WTC11 (cell line): Measurements from ENCODE around the gene PRKN. TPM values are rescaled to one million over a fixed set of nuclear protein-coding genes. Genes with fewer than 3 reads are reported as not detected.

ENCODE experiments used
- ATAC-seq: fragments of 200-7000 bp; cut with Tn5 transposase; 2 replicates; pipeline ENCODE4 v1.10.0; 2021; ENCODE audit warnings: mild to moderate bottlenecking, moderate library complexity
- CTCF ChIA-PET: fragments of 300-600 bp; sonication (Branson Sonifier 250); formaldehyde crosslinking; loops from one replicate; lab custom pipeline; 2021; ENCODE audit warnings: antibody characterized with exemption; lab: Charles Lee
- POLR2A ChIA-PET: fragments of 350-600 bp; sonication (Branson Sonifier 250); formaldehyde crosslinking; loops from one replicate; lab custom pipeline; 2021; ENCODE audit warnings: antibody characterized with exemption; lab: Charles Lee
- DNase-seq: peaks from one replicate; pipeline ENCODE4 v3.0.0; 2021; ENCODE audit warnings: low spot score
- H3K27ac Mint-ChIP-seq: 2 replicates; pipeline ENCODE4 v1.8.0; 2021; ENCODE audit warnings: mixed read lengths
- H3K27me3 Mint-ChIP-seq: 2 replicates; pipeline ENCODE4 v1.8.0; 2021; ENCODE audit warnings: low read depth, mild to moderate bottlenecking, moderate library complexity, mixed read lengths
- H3K36me3 Mint-ChIP-seq: 2 replicates; pipeline ENCODE4 v1.8.0; 2021; ENCODE audit warnings: mixed read lengths
- H3K4me1 Mint-ChIP-seq: 2 replicates; pipeline ENCODE4 v1.8.0; 2022; ENCODE audit warnings: mixed read lengths
- H3K4me3 Mint-ChIP-seq: 2 replicates; pipeline ENCODE4 v1.8.0; 2021; ENCODE audit warnings: mild to moderate bottlenecking, moderate library complexity, mixed read lengths
- H3K9me3 Mint-ChIP-seq: 2 replicates; pipeline ENCODE4 v1.8.0; 2021; ENCODE audit warnings: mixed read lengths
- ATF1 ChIP-seq: sonication (generic); formaldehyde crosslinking; IDR thresholded peaks from 2 replicates; pipeline ENCODE4 v1.8.1; 2023; ENCODE audit warnings: mild to moderate bottlenecking, moderate library complexity, missing genetic modification reagents
- CREB1 ChIP-seq: sonication (generic); formaldehyde crosslinking; IDR thresholded peaks from 2 replicates; pipeline ENCODE4 v1.8.0; 2023; ENCODE audit warnings: mild to moderate bottlenecking, missing genetic modification reagents
- ESRRA ChIP-seq: sonication (generic); formaldehyde crosslinking; IDR thresholded peaks from 2 replicates; pipeline ENCODE4 v1.8.1; 2022; ENCODE audit warnings: mild to moderate bottlenecking, missing genetic modification reagents, borderline replicate concordance
- FOXP1 ChIP-seq: sonication (generic); formaldehyde crosslinking; IDR thresholded peaks from 2 replicates; pipeline ENCODE4 v1.8.0; 2022; ENCODE audit warnings: missing genetic modification reagents, mild to moderate bottlenecking, moderate library complexity, borderline replicate concordance
- IRF2 ChIP-seq: sonication (generic); formaldehyde crosslinking; IDR thresholded peaks from 2 replicates; pipeline ENCODE4 v1.8.0; 2022; ENCODE audit warnings: low read depth, missing genetic modification reagents, borderline replicate concordance
- KAT7 ChIP-seq: sonication (generic); formaldehyde crosslinking; IDR thresholded peaks from 2 replicates; pipeline ENCODE4 v1.8.1; 2023; ENCODE audit warnings: missing genetic modification reagents, mild to moderate bottlenecking, borderline replicate concordance
- NR3C1 ChIP-seq: sonication (generic); formaldehyde crosslinking; conservative IDR thresholded peaks from 2 replicates; pipeline ENCODE4 v1.8.1; 2023; ENCODE audit warnings: low read depth, mild to moderate bottlenecking, missing genetic modification reagents
- RELA ChIP-seq: sonication (generic); formaldehyde crosslinking; IDR thresholded peaks from 2 replicates; pipeline ENCODE4 v1.8.1; 2022; ENCODE audit warnings: missing genetic modification reagents, mild to moderate bottlenecking, borderline replicate concordance
- TEAD1 ChIP-seq: sonication (generic); formaldehyde crosslinking; IDR thresholded peaks from 2 replicates; pipeline ENCODE4 v1.8.0; 2022; ENCODE audit warnings: mild to moderate bottlenecking, missing genetic modification reagents
- TEAD4 ChIP-seq: sonication (generic); formaldehyde crosslinking; IDR thresholded peaks from 2 replicates; pipeline ENCODE4 v1.8.0; 2022; ENCODE audit warnings: mild to moderate bottlenecking, missing genetic modification reagents
- ZNF232 ChIP-seq: sonication (generic); formaldehyde crosslinking; IDR thresholded peaks from 2 replicates; pipeline ENCODE4 v1.8.0; 2022; ENCODE audit warnings: mild to moderate bottlenecking, missing genetic modification reagents
- ZNF416 ChIP-seq: fragments of 250-450 bp; sonication (Bioruptor Pico); IDR thresholded peaks from 2 replicates; pipeline ENCODE4 v1.9.0; 2021; ENCODE audit warnings: mild to moderate bottlenecking, inconsistent platforms
- ZNF671 ChIP-seq: fragments of 250-450 bp; sonication (Bioruptor Pico); IDR thresholded peaks from 2 replicates; pipeline ENCODE4 v1.8.0; 2021; ENCODE audit warnings: mild to moderate bottlenecking
- total RNA-seq: library from RNA; stranded (reverse); gene quantifications from 3 replicates; pipeline ENCODE4 v1.2.3, GENCODE V29; 2021
- TF ChIP-seq, protein P1 (sequence below): sonication (generic); formaldehyde crosslinking; IDR thresholded peaks from 2 replicates; pipeline ENCODE4 v1.8.1; 2023; ENCODE audit warnings: mild to moderate bottlenecking, missing genetic modification reagents, moderate library complexity
- TF ChIP-seq, protein P2 (sequence below): sonication (generic); formaldehyde crosslinking; IDR thresholded peaks from 2 replicates; pipeline ENCODE4 v1.8.1; 2022; ENCODE audit warnings: low read depth, mild to moderate bottlenecking, moderate library complexity, missing genetic modification reagents, borderline replicate concordance
- TF ChIP-seq, protein P3 (sequence below): sonication (generic); formaldehyde crosslinking; IDR thresholded peaks from 2 replicates; pipeline ENCODE4 v1.8.0; 2022; ENCODE audit warnings: mild to moderate bottlenecking, missing genetic modification reagents
- TF ChIP-seq, protein P4 (sequence below): fragments of 250-450 bp; sonication (Bioruptor Pico); IDR thresholded peaks from 2 replicates; pipeline ENCODE4 v1.9.0; 2021; ENCODE audit warnings: moderate library complexity, mild to moderate bottlenecking, inconsistent platforms, borderline replicate concordance
- TF ChIP-seq, protein P5 (sequence below): fragments of 250-450 bp; sonication (Bioruptor Pico); IDR thresholded peaks from 2 replicates; pipeline ENCODE4 v1.9.0; 2021; ENCODE audit warnings: mild to moderate bottlenecking
- TF ChIP-seq, protein P6 (sequence below): fragments of 250-450 bp; sonication (Bioruptor Pico); IDR thresholded peaks from 2 replicates; pipeline ENCODE4 v1.9.0; 2021; ENCODE audit warnings: mild to moderate bottlenecking
- TF ChIP-seq, protein P7 (sequence below): fragments of 200-600 bp; IDR thresholded peaks from 2 replicates; pipeline ENCODE4 v1.8.0; 2022; ENCODE audit warnings: antibody characterized with exemption
- TF ChIP-seq, protein P8 (sequence below): sonication (generic); formaldehyde crosslinking; IDR thresholded peaks from 2 replicates; pipeline ENCODE4 v1.8.1; 2022; ENCODE audit warnings: mild to moderate bottlenecking, missing genetic modification reagents, moderate library complexity, borderline replicate concordance
- TF ChIP-seq, protein P9 (sequence below): sonication (generic); formaldehyde crosslinking; IDR thresholded peaks from 2 replicates; pipeline ENCODE4 v1.8.0; 2022; ENCODE audit warnings: mild to moderate bottlenecking, missing genetic modification reagents

Gene PRKN
- total RNA-seq, 1 experiment from 2014 or later = 0.59 TPM

DNA sequence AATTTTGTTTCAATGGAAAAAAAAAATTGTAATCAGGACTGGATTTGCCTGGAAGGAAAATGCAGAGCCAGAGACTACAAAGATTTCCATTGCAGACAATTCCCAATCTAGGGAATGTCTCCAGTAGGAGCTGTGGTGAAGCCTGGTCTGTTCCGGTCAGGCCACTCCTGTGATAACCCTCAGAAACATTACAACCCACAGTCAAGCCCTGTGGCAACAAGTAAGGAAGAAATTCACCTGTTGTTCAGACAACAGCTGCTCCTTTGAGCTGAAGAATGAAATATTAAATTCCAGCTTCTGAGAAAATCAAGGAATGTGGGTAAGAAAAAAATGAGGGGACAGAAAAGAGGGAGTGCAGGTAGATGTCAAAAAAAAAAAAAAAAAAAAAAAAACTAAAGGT lies 8.0 kb downstream of the PRKN start:
- Mint-ChIP-seq H3K9me3 (peaks cover 22% of the 10 kb centered on the region), H3K4me3 (no peak overlapping the region), H3K4me1 (peaks cover 20% of the 10 kb centered on the region), H3K36me3 (peaks cover 16% of the 10 kb centered on the region), H3K27me3 (no peaks in the 10 kb centered on the region), H3K27ac (no peak overlapping the region)
- ATAC-seq = no peak
- CTCF ChIA-PET = no interaction called here
- DNase-seq = no peak
- TF ChIP-seq NR3C1 (CRISPR knock-in tag) = no peak
- no peak for TF ChIP-seq TEAD1 (CRISPR knock-in tag)
- no peak for TF ChIP-seq KAT7
- TF ChIP-seq, protein P1, sequence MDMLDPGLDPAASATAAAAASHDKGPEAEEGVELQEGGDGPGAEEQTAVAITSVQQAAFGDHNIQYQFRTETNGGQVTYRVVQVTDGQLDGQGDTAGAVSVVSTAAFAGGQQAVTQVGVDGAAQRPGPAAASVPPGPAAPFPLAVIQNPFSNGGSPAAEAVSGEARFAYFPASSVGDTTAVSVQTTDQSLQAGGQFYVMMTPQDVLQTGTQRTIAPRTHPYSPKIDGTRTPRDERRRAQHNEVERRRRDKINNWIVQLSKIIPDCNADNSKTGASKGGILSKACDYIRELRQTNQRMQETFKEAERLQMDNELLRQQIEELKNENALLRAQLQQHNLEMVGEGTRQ (CRISPR knock-in tag) = no peak
- no peak for TF ChIP-seq ESRRA (CRISPR knock-in tag)
- TF ChIP-seq, protein P2, sequence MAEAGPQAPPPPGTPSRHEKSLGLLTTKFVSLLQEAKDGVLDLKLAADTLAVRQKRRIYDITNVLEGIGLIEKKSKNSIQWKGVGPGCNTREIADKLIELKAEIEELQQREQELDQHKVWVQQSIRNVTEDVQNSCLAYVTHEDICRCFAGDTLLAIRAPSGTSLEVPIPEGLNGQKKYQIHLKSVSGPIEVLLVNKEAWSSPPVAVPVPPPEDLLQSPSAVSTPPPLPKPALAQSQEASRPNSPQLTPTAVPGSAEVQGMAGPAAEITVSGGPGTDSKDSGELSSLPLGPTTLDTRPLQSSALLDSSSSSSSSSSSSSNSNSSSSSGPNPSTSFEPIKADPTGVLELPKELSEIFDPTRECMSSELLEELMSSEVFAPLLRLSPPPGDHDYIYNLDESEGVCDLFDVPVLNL (CRISPR knock-in tag) = no peak
- TF ChIP-seq FOXP1 = no peak
- POLR2A ChIA-PET = no interaction called here

DNA sequence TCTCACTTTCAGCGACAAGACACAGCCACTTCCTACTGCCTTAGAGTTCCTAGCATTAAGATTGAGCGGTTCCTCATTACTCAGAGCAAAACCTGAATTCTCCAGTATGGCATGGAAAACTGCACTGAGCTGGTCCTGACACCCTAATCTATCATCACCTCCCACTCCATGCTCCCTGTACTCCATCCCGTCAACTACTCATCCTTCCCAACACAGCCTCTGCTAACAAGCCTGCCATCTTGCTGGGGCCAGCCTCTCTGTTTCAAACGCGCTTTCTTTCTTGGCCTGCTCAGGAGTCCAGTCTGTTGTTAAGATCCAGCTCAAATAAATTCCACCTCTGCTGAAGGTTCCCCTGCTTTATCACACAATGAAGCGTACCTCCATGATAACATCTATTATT lies 12.0 kb downstream of the PRKN start:
- H3K27me3 Mint-ChIP-seq = no peaks in the 10 kb centered on the region
- peaks cover 22% of the 10 kb centered on the region for H3K9me3 Mint-ChIP-seq
- CTCF ChIA-PET = no interaction called here
- H3K36me3 Mint-ChIP-seq = peaks cover 16% of the 10 kb centered on the region
- ATAC-seq (no peak), DNase-seq (no peak)
- peaks cover 23% of the 10 kb centered on the region for H3K4me1 Mint-ChIP-seq
- H3K4me3 Mint-ChIP-seq = no peak overlapping the region
- POLR2A ChIA-PET = no interaction called here
- 0 out of 2 replicates have a peak overlapping the region, but pooled peaks have one; percentile 13 for H3K27ac Mint-ChIP-seq
- TF ChIP-seq ZNF232 (CRISPR knock-in tag) (no peak), RELA (CRISPR knock-in tag) (no peak), TEAD4 (CRISPR knock-in tag) (no peak), ZNF671 (CRISPR knock-in tag) (no peak), KAT7 (no peak), IRF2 (no peak), CREB1 (CRISPR knock-in tag) (no peak), ZNF416 (CRISPR knock-in tag) (no peak), ATF1 (CRISPR knock-in tag) (no peak)
- TF ChIP-seq, protein P3, sequence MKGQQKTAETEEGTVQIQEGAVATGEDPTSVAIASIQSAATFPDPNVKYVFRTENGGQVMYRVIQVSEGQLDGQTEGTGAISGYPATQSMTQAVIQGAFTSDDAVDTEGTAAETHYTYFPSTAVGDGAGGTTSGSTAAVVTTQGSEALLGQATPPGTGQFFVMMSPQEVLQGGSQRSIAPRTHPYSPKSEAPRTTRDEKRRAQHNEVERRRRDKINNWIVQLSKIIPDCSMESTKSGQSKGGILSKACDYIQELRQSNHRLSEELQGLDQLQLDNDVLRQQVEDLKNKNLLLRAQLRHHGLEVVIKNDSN (CRISPR knock-in tag) = no peak
- TF ChIP-seq, protein P4, sequence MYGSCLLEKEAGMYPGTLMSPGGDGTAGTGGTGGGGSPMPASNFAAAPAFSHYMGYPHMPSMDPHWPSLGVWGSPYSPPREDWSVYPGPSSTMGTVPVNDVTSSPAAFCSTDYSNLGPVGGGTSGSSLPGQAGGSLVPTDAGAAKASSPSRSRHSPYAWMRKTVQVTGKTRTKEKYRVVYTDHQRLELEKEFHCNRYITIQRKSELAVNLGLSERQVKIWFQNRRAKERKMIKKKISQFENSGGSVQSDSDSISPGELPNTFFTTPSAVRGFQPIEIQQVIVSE = no peak
- TF ChIP-seq, protein P5, sequence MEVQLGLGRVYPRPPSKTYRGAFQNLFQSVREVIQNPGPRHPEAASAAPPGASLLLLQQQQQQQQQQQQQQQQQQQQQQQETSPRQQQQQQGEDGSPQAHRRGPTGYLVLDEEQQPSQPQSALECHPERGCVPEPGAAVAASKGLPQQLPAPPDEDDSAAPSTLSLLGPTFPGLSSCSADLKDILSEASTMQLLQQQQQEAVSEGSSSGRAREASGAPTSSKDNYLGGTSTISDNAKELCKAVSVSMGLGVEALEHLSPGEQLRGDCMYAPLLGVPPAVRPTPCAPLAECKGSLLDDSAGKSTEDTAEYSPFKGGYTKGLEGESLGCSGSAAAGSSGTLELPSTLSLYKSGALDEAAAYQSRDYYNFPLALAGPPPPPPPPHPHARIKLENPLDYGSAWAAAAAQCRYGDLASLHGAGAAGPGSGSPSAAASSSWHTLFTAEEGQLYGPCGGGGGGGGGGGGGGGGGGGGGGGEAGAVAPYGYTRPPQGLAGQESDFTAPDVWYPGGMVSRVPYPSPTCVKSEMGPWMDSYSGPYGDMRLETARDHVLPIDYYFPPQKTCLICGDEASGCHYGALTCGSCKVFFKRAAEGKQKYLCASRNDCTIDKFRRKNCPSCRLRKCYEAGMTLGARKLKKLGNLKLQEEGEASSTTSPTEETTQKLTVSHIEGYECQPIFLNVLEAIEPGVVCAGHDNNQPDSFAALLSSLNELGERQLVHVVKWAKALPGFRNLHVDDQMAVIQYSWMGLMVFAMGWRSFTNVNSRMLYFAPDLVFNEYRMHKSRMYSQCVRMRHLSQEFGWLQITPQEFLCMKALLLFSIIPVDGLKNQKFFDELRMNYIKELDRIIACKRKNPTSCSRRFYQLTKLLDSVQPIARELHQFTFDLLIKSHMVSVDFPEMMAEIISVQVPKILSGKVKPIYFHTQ (CRISPR knock-in tag) = no peak
- TF ChIP-seq, protein P6, sequence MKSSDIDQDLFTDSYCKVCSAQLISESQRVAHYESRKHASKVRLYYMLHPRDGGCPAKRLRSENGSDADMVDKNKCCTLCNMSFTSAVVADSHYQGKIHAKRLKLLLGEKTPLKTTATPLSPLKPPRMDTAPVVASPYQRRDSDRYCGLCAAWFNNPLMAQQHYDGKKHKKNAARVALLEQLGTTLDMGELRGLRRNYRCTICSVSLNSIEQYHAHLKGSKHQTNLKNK (CRISPR knock-in tag) = no peak
- TF ChIP-seq, protein P7, sequence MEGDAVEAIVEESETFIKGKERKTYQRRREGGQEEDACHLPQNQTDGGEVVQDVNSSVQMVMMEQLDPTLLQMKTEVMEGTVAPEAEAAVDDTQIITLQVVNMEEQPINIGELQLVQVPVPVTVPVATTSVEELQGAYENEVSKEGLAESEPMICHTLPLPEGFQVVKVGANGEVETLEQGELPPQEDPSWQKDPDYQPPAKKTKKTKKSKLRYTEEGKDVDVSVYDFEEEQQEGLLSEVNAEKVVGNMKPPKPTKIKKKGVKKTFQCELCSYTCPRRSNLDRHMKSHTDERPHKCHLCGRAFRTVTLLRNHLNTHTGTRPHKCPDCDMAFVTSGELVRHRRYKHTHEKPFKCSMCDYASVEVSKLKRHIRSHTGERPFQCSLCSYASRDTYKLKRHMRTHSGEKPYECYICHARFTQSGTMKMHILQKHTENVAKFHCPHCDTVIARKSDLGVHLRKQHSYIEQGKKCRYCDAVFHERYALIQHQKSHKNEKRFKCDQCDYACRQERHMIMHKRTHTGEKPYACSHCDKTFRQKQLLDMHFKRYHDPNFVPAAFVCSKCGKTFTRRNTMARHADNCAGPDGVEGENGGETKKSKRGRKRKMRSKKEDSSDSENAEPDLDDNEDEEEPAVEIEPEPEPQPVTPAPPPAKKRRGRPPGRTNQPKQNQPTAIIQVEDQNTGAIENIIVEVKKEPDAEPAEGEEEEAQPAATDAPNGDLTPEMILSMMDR = no peak
- TF ChIP-seq, protein P8, sequence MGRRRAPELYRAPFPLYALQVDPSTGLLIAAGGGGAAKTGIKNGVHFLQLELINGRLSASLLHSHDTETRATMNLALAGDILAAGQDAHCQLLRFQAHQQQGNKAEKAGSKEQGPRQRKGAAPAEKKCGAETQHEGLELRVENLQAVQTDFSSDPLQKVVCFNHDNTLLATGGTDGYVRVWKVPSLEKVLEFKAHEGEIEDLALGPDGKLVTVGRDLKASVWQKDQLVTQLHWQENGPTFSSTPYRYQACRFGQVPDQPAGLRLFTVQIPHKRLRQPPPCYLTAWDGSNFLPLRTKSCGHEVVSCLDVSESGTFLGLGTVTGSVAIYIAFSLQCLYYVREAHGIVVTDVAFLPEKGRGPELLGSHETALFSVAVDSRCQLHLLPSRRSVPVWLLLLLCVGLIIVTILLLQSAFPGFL = no peak
- TF ChIP-seq, protein P9, sequence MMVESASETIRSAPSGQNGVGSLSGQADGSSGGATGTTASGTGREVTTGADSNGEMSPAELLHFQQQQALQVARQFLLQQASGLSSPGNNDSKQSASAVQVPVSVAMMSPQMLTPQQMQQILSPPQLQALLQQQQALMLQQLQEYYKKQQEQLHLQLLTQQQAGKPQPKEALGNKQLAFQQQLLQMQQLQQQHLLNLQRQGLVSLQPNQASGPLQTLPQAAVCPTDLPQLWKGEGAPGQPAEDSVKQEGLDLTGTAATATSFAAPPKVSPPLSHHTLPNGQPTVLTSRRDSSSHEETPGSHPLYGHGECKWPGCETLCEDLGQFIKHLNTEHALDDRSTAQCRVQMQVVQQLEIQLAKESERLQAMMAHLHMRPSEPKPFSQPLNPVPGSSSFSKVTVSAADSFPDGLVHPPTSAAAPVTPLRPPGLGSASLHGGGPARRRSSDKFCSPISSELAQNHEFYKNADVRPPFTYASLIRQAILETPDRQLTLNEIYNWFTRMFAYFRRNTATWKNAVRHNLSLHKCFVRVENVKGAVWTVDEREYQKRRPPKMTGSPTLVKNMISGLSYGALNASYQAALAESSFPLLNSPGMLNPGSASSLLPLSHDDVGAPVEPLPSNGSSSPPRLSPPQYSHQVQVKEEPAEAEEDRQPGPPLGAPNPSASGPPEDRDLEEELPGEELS (CRISPR knock-in tag) = no peak
